Activated CD8-positive, alpha-beta memory T cell treated with anti-CD3 and anti-CD28 coated beads for 48 hours (primary cell): ENCODE measurements around the gene RPL10A.

Source experiments
- DNase-seq, 3 experiments: peaks; one replicate each; pipeline ENCODE4 v3.0.0-alpha.2; 2020; ENCODE audit warnings: low read depth in 2 of 3, low spot score in 2 of 3

RPL10A gene

GRCh38 chr6:35448191-35448590, 20.0 kb upstream of the RPL10A start:
- no peak for DNase-seq

- DNase-seq: peak in 1 of 3 experiments; percentile 21
Measured at GRCh38 chr6:35449287-35449881, 18.8 kb upstream of the RPL10A start.

GRCh38 chr6:35451354-35452182, 16.6 kb upstream of the RPL10A start:
- DNase-seq: no peak

- DNase-seq: peak; percentile 90 to 93 (median 92)
Measured at GRCh38 chr6:35452183-35453090, 15.8 kb upstream of the RPL10A start, which contains the start of gene FANCE. TSS of gene FANCE (plus strand) at chr6:35452338. CDS start at chr6:35452546, 208 bp downstream.

GRCh38 chr6:35453236-35453635, 15.0 kb upstream of the RPL10A start:
- DNase-seq: no peak

- DNase-seq: no peak
Measured at GRCh38 chr6:35454391-35455110, 13.7 kb upstream of the RPL10A start.

- no peak for DNase-seq
Measured at GRCh38 chr6:35457907-35458306, 10.3 kb upstream of the RPL10A start.

GRCh38 chr6:35461270-35461669, 6.9 kb upstream of the RPL10A start:
- DNase-seq: no peak

GRCh38 chr6:35463292-35463691, 4.9 kb upstream of the RPL10A start:
- no peak for DNase-seq

GRCh38 chr6:35465646-35466045, 2.6 kb upstream of the RPL10A start:
- DNase-seq: no peak

- no peak for DNase-seq
Measured at GRCh38 chr6:35468980-35469750, 964 bp downstream of the RPL10A start.

GRCh38 chr6:35469751-35470662, 1.8 kb downstream of the RPL10A start:
- no peak for DNase-seq

GRCh38 chr6:35470663-35471120, 2.5 kb downstream of the RPL10A start:
- DNase-seq: no peak

- no peak for DNase-seq
Measured at GRCh38 chr6:35471836-35472345, 3.7 kb downstream of the RPL10A start.

- no peak for DNase-seq
Measured at GRCh38 chr6:35473075-35473849, 5.1 kb downstream of the RPL10A start.

- DNase-seq: no peak
Measured at GRCh38 chr6:35473850-35474130, 5.6 kb downstream of the RPL10A start.

- DNase-seq: no peak
Measured at GRCh38 chr6:35474131-35474941, 6.1 kb downstream of the RPL10A start.
